Islet of Langerhans (tissue), 1 donor: Measurements from ENCODE around the gene WAC.
A peak's percentile ranks its signal among the peaks of the same experiment; 100 is the strongest.
"Not testable (repeated sequence)": the region's sequence is repeated elsewhere in the genome, so short reads cannot be mapped to it uniquely, and the experiment has no call there.

Experiments used
- FAIRE-seq: peaks from one replicate; lab custom pipeline; 2011; peaks lifted over from hg19 to GRCh38; lab: Jason Lieb, UNC

Gene WAC

DNA sequence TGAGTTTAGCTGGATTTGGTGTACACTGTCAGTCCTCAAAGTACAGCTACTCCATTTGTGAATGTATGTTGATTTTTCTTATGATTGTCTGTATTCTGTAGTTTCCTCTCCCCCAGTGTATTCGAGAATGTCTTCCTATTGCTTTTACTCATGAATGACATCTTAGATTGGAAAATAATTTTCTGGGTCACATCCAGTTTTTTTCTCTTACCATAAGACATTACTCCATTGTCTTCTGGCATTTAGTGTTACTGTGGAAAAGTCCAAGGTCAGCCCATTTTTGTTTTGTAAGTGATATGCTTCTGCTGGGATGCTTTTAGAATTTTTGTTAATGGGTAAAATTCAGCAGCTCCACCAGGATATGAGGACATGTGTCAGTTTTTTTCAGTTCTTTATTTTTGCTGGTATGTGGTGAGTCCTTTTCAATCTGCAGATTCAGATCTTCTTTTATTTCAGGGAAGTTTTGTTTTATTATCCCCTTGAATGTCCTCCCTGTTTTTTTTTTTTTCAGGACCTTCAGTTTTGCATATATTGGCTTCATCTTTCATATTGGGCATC, 33.6 kb downstream of the WAC start:
- FAIRE-seq = peak; percentile 55

DNA sequence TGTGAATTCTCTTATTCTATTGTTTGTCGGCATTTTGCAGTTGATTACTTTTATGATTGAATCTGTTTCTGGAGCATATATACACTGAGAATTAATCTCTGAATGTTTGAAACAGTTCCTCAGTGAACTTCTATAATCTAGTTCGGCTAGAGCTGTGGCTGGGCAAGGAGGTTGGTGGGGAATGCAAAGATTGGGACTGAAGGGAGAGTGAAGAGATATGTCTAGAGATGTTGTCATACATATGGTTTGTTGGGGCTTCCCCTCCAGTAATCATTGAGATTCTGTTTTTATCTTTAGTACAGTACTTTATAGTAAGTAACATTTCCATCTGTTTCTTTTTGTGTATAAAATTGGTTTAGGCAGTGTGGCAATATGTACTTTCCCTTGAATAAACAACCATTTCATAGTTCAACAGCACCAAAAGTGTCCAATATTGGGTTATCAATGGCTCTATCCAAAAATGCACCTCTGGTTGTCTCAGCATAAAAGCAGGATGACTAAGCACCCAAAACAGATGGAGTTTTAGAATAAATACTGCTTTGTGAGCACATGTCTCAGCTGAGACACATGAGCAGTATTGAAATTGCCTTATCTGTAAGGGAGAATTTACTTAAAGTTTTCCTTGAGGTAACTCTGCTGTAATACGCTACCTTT, 36.7 kb downstream of the WAC start:
- FAIRE-seq = peak; percentile 47

DNA sequence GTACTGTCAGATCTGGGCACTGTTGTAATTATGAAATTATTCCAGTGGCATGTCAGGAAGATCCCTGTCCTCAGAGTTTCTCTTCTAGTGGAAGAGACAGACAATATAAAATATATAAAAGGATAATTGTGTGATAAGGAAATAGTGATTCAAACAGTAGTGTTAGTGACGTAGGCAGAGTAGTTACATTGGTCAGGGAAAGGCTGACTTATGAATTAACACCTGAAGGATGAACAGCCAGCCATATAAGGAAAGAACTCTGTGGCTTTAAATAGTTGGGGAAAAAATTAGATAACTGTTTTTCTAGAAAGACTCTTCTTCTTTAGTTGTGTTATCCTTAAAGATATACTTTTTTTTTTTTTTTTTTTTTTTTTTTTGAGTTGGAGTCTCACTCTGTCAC, 37.7 kb downstream of the WAC start:
- FAIRE-seq = no peak

DNA sequence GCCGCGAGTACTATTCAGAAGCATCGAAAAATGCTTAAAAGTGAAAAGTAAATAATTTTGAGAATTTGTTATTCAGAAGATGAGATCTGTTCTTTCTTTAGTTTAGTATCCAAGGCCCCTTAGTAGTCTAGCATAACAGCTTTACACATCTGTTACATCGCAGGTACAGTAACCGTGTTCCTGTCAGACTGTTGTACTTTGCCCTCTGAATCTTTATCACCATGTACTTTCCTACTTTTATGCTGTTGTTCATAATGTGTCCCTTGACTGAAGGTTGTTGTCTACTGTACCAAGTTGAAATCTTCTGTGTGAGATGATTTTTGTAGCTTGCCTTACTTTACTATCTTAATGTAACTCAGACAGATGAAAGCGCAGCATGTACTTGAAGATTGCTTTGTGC, 38.3 kb downstream of the WAC start:
- FAIRE-seq = no peak

DNA sequence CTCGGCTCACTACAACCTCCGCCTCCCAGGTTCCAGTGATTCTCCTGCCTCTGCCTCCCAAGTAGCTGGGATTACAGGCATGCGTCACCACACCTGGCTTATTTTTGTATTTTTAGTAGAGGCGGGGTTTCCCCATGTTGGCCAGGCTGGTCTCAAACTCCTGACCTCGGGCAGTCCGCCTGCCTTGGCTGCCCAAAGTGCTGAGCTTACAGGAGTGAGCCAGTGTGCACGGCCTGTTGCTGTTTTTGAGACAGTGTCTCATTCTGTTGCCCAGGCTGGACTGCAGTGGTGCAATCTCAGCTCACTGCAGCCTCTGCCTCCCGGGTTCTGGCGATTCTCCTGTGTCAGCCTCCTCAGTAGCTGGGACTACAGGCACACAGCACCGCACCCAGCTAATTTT, 41.3 kb downstream of the WAC start:
- not testable (repeated sequence) for FAIRE-seq

DNA sequence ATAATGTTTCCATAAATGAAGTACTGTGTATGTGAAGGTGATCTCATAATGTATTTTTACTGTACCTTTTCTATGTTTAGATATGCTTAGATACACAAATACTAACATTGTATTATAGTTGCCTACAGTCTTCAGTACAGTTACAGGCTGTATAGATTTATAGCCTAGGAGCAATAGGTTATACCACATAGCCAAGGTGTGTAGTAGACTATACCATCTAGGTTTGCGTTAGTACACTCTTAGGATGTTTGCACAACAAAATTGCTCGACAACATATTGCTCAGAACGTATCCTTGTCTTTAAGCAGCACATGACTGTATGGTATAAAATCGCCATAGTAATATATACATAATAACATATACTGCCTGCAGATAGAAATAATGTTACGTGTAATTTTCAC, 42.9 kb downstream of the WAC start:
- FAIRE-seq = peak; percentile 53

DNA sequence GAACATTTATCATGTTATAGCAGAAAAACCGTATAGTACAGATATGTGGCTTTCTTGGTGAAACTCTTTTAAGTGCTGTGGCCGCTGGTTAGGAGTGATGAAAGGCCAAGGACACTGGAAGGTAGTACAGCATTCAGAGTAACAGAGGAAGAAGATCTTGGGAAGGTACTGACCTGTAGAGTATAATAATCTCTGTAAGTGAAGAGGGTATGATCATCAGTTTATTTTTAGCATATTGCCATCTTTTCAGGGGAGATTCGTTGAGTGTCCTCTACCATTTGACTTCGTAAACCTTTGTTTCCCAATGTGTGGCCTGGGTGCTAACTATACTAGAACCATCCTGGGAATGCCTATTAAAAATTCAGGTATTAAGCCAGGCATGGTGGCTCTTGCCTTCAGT, 44.6 kb downstream of the WAC start:
- no peak for FAIRE-seq

DNA sequence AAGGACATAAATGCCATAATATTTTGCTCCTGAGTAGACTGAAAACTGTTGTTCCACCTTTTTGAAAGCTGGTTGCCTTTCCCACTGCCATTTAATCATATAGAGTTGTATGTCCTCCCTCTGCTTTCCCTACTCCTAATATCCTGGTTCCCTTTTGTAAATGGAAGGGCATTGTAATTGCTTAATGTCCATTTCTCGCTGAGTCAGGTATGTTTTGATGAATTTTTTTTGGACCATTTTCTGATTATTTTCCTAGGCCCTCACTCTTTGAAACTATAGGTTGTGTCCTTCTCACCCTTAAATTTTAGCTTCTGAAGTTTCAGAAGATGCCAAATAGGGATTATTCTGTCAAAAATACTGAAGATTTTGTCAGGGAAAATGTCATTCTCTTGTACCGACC, 45.5 kb downstream of the WAC start:
- FAIRE-seq = no peak

DNA sequence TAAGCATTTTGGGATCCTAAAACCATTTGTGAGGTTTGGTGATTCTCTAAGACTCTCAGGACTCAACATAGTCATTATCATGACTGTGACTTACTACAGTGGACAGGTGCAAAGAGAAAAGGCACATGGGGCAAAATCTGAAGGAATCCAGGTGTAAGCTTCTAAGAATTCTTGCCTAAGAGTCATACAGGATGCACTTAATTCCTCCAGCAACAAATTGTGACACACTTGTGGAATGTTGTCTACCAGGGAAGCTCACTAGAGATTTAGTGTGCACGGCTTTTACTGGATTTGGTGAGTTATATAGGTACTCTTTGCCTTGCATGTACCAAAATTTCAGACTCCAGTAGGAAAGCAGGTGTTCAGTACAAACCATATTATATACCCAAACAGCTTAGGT, 47.9 kb downstream of the WAC start:
- no peak for FAIRE-seq

DNA sequence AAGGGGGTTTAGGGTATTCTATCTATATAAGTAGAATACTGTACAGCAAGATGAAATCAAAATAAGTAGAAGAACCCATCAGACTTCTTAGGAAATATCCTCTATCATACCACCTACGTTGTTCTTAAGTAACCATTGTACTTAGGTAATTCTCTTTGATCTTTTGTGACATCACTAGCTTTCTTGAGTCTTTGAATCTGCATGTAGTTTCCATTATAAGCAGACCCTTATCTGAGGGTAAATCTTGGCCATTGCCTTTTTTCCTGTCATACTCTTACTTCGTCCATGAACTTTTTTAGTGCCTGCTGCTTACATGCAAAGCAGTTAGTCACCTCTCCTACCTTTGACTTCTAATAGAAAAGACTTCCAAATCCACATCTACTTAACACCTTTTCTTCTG, 49.0 kb downstream of the WAC start:
- FAIRE-seq = no peak

DNA sequence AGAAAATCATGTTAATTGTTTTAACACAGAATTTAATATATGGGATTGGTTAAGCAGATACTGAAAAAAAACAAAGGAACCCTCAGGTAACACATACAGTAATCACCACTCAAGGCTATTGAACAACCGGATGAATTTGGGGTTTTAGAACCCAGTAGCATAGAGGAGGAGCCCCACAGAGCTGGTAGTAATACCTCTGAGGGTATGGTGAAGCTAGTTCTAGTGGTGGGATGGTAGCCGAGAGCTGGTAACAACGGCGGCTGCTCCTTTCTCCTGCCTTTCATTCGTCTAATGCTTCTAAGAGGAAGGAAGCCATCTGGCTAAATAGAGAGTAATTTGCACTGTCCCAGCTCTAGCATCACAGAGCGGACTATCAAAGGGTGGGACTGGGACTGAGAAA, 52.2 kb downstream of the WAC start:
- no peak for FAIRE-seq

DNA sequence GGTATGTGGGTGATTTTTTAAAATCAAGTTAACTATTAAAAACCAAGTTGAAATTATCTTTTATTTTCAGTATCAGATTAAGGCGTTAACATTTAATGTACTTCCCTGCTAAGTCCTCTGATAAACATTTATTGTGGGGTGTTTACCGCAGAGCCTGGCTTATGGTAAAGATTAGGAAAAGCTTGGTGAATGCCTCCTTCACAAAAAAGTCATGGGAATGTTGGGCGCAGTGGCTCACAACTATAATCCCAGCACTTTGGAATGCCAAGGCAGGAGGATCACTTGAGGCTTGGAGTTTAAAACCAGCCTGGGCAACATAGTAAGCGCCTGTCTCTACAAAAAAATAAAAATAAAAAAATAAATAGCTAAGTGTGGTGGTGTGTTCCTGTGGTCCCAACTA, 53.3 kb downstream of the WAC start:
- FAIRE-seq = no peak

DNA sequence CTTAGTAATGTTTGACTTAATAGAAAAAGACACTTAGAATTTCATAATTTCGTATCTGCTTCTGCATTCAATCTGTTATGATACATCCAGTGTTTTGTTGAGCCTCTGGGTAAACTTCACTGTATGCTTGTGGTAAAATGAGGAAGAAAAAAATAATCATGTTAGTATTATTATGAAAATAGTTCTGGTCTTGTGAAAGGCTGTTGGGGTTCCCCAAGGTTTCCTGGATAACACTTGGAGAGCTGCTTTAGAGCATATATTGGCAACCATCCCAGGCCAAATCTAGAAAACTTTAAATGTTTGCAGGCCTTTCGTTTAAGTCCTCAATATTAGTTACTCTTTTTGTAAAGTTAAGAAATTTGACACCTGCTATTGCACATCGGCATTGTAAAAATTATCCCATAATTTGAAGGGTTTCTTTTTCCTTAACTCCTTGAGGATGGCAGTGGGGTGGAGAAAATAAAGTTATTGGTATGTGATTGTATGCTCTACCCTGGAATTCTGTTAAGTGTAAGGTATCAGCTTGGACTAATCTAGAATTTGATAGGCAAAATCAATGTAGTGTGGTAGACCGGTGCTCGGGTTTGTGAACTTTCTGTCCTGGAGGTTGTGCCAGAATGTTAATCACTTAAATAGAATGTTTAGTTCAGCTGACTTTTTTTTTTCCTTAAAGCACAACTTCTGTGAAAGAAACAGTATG, 54.5 kb downstream of the WAC start:
- FAIRE-seq = no peak

DNA sequence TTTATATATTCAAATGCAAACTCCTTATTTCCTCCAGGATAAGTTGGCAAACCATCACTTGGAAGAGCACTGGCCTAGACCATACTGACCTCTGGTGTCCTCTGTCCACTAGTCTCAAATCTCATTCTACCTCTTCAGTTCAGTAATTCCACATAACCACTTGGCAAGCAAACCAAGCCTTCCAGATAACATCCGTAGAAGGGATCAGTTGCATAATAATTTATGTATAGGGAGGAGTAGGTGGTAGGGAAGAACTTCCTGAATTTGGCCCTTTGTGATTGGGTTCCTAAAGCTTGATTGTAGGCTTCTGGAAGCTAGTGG, 55.0 kb downstream of the WAC start:
- FAIRE-seq = no peak

DNA sequence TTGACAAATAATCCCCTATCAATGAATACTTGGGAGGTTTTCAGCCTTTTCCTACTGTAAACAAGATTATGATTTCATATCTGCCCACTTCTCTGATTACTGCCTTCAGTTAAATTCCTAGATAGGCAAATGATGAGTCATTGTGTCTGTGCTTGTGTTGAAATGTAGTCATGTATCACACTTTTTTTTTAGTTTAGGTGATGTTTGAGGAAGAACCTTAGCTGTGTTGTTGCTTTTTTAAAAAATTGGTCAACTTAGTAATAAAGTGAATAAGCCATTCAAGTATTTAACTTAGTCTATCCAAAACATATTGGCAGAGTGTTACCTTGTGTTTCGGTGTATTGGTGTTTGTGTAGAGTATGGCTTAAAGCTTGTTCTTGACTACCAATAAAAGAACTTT, 60.0 kb downstream of the WAC start:
- peak; percentile 56 for FAIRE-seq

DNA sequence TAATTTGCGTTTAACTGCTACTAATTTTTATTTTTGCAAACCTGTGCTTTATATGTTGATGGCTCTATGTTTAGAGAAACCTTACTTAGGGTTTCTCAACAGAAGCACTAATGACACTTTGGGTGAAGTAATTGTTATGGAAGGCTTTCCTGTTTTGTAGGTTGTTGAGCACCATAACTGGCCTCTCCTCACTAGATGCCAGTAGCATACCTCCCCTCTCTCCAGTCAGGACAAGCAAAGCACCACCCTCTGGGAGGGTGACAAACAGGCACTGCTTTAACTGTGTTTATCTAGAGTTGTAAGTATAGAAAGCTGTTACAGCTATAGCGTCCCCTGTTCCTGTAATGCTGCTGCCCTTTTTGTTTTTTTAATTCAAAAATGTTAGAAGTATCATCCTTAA, 60.9 kb downstream of the WAC start:
- FAIRE-seq = no peak

DNA sequence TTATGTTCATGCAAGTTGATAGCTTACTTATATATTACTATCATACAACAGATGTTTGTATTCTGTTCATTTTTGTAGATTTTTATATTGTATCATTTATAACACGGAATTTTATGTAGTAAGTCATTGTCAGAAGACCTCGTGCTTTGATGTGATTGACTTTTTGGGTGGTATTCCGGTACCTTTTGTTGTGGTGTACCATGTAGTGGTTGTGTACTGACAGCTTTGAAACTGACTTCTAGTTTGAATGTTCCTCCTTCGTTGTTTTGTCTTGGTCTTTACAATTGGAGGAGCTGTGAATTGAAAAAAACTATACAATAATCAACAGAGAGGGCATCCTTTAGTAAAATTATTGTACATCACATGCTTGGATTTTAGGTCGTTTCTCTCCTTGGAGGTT, 61.5 kb downstream of the WAC start:
- no peak for FAIRE-seq

DNA sequence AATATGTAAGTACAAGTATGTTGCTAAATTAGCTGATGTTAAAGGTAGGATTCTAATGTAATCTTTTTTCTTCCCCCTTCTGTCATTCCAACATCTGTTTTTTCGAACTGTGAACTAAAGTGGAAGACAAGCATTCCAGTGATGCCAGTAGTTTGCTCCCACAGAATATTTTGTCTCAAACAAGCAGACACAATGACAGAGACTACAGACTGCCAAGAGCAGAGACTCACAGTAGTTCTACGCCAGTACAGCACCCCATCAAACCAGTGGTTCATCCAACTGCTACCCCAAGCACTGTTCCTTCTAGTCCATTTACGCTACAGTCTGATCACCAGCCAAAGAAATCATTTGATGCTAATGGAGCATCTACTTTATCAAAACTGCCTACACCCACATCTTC, 62.7 kb downstream of the WAC start:
- no peak for FAIRE-seq

DNA sequence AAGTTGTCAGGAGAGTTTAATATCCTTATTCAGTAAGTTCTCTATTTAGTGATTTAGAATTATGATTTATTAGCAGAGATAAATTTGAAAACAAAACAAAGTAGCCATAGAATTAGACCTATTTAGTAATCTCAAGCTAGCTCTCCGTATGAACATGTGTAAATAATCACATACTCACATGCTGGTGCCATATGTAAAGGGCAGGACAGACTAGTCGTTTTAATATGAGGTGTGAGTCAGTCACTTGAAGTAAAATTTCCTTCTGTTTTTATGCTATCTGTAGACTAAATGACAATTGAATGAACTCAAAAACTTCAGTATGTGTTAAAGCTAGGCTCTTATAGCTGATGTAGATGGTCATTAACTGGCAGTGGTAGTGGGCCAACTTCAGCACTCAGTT, 67.1 kb downstream of the WAC start:
- FAIRE-seq = no peak

DNA sequence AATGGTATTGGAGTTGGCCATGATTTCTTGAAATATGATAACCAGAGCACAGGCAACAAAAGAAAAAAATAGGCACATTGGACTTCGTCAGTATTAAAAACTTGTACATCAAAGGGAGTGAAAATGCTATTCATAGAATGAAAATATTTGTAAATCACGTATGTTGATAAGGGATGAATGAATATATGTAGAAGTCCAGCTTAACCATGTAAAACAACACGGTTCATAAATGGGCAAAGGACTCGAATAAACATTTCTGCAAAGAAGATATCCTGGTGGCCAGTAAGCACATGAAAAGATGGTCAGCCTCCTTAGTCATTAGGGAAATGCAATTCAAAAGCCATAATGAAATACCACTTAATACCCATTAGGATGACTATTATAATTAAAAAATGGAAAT, 68.1 kb downstream of the WAC start:
- FAIRE-seq = no peak

DNA sequence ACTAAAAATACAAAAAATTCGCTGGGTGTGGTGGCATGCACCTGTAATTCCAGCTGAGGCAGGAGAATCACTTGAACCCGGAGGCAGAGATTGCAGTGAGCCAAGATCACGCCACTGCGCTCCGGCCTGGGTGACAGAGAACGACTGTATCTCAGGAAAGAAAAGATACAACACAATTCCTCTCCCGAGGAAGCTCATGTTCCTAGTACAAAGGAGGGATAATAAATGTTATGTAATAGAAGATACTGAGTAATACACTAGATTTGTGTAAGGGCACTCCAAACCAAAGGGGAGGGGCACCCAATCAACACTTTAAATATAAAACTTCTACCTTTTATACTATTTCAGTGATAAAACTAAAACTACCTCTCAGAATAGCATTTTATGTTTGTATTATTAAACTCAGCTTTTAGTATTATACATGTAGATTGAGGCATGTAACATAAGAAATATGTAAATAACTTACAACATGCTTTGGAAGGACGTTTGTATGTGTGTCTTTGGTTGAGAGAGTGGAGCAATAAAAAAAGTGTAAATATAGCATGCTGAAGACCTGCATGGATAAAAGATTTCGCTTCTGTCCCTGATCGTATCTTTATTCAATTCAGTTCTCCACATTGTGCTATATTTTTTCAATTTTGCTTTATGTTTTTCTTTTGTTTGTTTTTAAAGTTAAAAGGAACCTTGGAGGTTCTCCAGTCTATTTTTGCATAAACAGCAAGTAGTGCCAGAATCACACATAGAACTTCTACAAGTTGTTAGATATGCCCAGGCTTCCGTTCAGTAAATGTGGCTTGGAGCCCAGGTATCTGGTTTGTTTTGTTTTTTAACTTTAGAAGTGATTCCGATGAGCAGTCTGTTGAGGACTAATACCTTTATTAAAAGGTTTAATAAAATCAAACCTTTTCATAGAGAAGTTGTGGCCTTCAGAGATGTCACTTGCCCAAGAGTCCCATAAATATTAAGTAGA, 71.9 kb downstream of the WAC start:
- FAIRE-seq = peak; percentile 49

DNA sequence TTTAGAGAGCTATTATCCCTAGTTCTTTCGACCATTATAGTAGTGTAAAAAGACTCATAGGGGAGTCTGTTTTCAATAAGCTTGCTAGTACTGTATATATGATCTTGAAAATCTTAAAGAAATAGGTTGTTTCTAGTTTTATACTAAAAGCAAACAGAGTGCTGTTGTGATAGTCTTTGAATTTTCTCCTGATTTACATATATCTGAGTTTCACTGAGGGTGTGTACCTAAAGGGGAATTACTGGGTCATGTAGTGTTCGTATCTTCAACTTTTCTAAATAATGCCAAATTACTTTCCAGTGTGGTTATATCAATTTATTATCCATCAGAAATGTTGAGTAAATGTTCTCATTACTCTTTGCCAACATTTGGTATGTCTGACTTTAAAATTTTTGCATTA, 73.7 kb downstream of the WAC start:
- FAIRE-seq = no peak

DNA sequence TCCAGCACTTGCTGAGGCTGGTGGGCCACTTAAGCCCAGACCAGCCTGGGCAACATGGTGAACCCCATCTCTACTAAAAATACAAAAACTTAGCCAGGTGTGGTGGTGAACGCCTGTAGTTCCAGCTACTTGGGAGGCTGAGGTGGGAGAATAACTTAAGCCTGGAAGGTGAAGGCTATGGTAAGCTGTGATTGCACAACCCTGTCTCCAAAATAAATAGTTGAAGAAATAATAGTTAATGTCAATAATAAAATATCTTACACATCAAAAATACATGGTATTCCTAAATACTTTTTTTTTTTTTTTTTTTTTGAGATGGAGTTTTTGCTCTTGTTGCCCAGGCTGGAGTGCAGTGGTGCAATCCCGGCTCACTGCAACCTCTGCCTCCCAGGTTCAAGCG, 76.7 kb downstream of the WAC start:
- not testable (repeated sequence) for FAIRE-seq
